B cell (primary cell): Measurements from ENCODE around the gene SLC25A39.

Source experiments
- CTCF ChIP-seq: fragments of 200-600 bp; IDR thresholded peaks from one replicate; pipeline ENCODE4 v1.8.0; 2022; ENCODE audit warnings: antibody characterized with exemption, mild to moderate bottlenecking
- EZH2 ChIP-seq: IDR thresholded peaks from 2 replicates; pipeline ENCODE4 v1.6.1; 2012; ENCODE audit warnings: borderline replicate concordance, low read depth, mild to moderate bottlenecking, moderate library complexity, low read length; ENCODE audit not compliant: insufficient read depth, poor library complexity, severe bottlenecking

- TF ChIP-seq CTCF (no peak), EZH2 (no peak)
Measured at GRCh38 chr17:44335564-44335963, 10.9 kb upstream of the SLC25A39 start.
